UCSD-AML1 (cell line): ENCODE measurements around the gene ZNF480.
"Not testable (repeated sequence)": the region's sequence is repeated elsewhere in the genome, so short reads cannot be mapped to it uniquely, and the experiment has no call there.

ENCODE experiments used
- DNase-seq: peaks from one replicate; lab custom pipeline; 2025; ENCODE audit not compliant: unreplicated experiment; lab: John Stamatoyannopoulos, UW

Gene ZNF480

GRCh38 chr19:52336791-52337381, 39.9 kb downstream of the ZNF480 start:
- DNase-seq, result no peak

GRCh38 chr19:52339022-52339421, 42.1 kb downstream of the ZNF480 start:
- not testable (repeated sequence) for DNase-seq

GRCh38 chr19:52343548-52343947, 46.6 kb downstream of the ZNF480 start:
- no peak for DNase-seq

GRCh38 chr19:52345162-52345561, 48.2 kb downstream of the ZNF480 start:
- DNase-seq, result no peak

- DNase-seq, result no peak
These were observed 54.5 kb downstream of the ZNF480 start for GRCh38 chr19:52351512-52351911.

GRCh38 chr19:52366414-52366824, 69.5 kb downstream of the ZNF480 start:
- DNase-seq, result no peak

GRCh38 chr19:52369559-52370340, 72.8 kb downstream of the ZNF480 start, which contains the start of gene ZNF880:
ZNF880 (plus strand) TSS chr19:52369923; CDS start chr19:52369966, 43 bp downstream.
- no peak for DNase-seq

GRCh38 chr19:52370341-52370710, 73.4 kb downstream of the ZNF480 start:
- DNase-seq, result no peak
